GM18511 (cell line): ENCODE data around the gene USP6NL.

Source experiments
- ATAC-seq: cut with Tn5 transposase; IDR thresholded peaks from one replicate; pipeline ENCODE4 v1.9.1; 2021; ENCODE audit warnings: mild to moderate bottlenecking, moderate library complexity; ENCODE audit not compliant: unreplicated experiment

The USP6NL gene

DNA sequence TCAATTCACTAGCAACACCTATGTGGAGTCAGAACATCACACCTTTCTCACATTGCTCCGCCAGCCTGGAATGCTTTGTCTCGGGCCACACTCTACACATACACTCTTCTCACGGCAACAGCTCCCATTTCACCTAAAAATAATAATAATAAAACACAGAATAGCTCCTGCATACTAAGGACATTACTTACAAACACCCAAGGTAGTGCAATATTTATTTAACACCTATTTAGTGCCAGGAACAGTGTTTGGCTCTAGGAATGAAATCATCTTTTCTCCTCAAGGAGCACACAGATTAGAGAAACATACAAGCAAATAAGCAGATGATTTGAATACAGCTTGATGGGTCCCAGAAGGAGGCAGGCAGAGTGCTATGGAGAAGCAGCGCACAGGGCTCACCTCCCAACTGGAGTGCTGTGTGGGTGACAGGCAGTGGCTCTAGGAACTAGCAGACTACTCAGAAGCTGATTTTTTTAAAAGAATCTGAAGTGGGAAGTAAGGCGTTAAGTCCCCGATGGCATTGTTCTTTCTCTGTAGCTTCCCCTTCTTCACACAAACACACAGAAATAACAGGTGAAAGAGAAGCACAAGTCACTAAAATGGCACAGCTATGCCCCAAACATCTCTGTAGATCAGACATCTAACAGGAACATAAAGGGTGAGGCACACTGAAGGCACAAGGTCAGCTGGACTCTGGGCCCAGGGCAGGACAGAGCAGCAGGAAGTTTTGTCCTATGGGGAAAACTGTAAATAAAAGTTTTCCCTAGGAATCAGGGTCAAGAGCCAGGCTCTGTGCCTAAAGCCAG, 16.7 kb downstream of the USP6NL start:
- peak; percentile 44 for ATAC-seq

DNA sequence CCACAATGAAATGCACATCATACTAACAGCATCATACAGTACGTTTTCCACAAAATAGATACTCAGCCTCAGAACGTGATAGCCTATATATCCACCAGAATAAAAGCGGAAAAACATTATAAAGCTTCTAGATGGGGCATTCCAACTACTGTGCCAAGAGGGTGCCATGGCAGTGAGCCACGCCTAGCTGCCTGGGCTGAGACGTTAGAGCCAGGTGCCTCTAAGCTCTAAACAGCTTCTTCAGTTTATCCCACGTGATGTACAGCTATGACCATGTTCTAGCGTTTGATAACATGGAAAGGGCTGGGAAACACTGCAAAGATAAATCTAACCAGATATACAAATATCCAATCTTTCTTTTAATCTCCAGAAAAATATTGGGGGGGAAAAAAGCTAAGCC, 17.8 kb downstream of the USP6NL start:
- no peak for ATAC-seq

DNA sequence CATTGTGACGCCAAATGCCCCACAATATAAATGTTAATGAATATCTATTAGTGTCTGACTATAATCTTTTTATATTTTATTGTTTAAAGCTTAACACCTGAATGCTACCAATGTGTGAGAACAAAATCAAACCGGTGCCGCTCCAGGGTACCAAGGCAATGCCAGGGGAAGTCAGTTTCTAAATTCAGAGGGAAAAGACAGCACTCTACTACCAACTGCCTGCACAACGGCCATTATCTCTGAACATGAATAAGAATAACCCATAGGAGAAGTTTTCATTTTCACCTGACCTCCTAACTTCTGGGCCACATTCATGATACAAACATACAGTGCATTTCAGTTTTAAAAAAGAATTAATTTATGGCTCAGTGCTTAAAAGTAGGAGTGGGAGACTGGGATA, 21.7 kb downstream of the USP6NL start:
- ATAC-seq = no peak

DNA sequence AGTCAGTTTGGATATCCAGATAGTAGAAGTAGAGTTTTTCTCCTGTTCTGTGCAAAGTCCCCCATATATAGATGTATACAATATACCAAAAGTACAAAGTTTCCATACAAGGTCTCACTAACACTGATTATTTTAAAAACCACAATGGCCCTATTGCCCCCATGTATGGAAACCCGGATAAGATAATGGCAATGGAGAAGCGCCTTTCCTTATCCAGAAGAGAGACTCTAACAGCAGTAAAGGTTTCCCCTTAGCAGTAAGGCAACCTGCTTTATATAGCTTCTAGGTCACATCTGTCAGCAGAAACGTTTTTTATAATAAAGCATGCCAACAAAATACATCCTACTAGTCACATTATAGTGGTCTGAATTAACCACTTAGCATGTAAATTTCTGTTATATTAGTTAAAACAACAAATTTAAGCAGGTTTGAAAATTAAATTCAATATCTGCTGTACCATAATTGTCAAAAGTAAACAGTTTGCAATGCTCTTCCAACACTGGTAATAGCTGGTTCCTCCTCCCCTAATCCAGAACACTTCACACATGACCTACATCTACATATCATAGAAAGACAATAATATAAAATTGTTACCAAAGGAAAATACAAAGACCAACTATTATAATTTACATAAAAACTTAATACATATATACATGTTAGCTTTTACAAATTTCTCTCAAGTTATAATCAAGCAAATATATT, 22.4 kb downstream of the USP6NL start:
- no peak for ATAC-seq

DNA sequence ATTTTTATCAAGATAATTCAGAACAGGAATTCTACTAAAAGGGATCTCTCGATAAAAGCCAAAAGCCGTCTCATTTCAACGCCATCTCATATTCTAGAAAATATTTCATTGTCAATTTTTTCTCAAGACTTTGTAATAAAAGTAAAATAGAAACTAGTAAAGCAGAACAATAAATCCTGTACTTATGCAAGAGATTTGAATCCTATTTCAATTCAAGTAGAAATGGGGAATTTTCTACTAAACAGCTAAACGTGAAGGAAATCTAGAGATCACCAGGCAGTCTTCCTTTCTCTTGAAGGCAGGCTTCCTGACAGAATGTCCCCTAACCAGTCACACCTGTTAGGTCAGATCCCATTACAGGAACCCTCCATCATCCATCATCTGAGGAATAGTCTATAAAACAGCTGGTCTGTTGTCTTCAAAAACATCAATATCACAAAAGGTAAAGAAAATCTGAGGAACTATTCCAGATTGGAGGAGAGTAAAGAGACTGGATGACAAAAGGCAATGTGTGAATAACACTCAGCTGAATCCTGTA, 23.7 kb downstream of the USP6NL start:
- no peak for ATAC-seq

DNA sequence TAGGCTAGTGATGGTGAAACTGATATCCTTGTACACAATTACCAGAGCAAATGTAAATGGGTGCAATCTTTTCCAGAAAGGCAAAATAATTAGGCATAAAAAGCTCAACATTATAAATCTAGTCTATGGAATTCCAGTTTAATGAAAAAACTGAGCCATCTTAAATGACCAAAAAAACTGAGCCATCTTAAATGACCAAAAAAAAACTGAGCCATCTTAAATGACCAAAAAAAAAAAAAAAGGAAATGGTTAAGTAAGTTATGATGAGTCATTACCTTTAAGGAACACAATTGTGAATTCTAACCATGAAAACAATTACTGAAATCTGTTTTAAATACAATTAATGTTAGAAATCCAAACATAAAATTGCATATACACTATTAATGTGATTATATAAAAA, 25.3 kb downstream of the USP6NL start:
- no peak for ATAC-seq

DNA sequence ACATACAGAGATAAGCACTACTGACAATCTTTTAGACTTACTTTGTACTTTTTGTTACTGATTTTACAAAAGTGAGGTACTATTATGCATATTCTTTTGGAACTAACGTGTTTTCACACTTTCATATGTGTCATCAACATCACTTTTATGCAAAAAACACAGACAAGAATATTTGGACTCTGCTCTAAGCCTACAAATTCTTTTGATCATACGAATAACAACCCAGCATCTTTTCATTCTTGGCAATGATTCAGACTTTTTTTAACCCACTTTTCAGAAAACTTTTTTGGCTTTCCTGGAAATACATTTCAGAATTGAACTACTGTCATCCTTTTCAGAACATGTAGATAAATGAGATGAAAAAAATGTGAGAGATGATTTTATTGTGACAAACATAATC, 30.2 kb downstream of the USP6NL start:
- no peak for ATAC-seq

DNA sequence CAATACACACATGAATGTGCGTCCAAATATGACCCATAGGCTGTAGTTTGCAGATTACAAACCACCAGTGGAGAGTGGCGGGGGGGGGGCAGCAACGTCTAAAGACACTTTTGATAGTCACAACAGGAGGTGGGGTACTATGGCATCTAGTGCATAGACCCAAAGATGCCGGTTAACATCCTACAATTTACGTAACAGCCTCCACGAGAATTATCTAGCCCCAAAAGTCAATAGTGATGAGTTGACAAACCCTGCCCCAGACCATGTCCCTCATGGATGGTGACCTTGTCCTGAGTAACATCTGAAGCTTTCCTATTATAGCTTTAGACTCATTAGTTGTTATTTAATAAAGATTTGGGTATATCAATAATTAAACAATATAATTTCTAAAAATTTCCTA, 31.6 kb downstream of the USP6NL start:
- no peak for ATAC-seq

DNA sequence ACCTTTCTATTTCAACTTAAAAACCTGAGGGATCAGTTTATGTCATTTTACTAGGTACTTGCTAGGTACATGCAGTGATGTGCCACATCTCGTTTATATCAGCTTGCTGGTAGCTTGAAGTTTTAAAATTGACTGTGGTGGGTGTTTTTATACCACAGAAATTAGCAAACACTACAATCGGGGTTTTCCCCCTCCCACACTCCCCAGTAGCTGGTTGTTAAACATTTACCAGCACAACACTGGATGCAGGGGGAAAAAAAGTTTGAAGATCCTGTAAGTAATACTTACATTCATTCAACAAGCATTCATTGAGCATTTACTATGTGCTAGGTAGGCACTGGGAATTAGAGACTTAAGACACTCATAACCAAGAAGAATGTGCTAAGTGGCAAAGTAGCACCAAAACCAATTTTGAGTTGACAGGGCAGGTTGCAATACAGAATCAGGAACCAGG, 32.6 kb downstream of the USP6NL start:
- ATAC-seq = peak; percentile 76

DNA sequence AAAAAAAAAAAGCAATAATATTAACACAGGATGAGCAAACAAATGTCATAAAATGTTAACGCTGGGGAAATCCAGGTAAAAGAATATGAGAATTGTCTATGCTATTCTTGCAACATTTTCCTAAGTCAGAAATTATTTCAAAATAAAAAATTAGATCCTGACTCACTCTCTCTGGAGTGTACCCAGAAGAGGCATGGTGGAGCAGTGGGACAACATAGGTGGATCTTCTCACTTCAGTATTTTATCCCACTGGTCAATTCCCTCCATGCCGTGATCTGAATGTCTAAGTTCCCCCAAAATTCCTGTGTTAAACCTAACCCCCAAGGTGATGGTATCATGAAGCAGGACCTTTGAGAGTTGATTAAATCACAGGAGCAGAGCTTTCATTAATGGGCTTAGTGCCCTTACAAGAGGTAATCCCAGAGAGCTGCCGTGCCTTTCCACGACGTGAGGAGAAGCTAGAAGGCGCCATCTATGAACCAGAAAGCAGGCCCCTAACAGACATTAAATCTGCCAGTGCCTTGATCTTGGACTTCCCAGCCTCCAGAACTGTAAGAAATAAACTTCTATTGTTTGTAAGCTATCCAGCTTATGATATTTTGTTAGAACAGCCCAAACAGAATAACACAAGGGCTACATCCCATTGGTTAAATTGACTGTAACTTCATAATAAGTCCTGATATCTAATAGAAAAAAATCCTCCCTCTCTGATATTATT, 35.2 kb downstream of the USP6NL start:
- no peak for ATAC-seq

DNA sequence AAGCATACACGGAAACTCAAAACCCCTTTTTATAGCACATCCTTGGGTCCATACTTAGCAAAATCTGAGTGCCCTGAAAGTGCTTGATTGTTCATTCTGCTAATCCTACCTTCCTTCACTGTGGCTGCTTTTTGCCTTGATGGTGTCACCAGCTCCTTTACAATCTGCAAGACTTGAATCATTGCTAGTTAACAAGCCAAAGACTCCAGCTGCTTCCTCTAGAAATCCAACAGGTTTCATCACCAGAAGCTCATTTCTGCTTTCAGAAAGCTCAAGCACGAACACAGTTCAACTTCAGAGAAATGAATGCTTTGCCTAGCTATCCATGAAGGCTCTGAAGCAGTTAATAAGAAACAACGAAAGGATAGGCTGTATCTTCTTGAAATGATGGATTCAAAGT, 38.0 kb downstream of the USP6NL start:
- ATAC-seq = peak; percentile 64

DNA sequence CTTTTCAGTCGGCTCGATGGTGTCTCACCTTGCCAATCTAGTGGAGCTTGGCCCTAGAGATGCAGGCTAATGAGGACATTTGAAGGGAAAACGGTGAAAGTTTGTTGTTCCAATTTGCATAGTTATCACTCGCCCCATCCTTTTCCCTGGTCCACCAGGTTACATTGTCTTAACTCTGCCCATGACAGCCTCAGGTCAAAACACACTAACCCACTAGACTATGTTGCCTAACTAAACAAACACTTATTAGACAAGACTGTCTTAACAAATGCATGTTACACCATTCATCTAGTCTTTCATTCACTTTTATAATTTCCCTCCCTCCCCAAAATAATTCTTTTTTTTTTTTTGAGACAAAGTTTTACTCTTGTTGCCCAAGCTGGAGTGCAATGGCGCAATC, 40.7 kb downstream of the USP6NL start:
- no peak for ATAC-seq

DNA sequence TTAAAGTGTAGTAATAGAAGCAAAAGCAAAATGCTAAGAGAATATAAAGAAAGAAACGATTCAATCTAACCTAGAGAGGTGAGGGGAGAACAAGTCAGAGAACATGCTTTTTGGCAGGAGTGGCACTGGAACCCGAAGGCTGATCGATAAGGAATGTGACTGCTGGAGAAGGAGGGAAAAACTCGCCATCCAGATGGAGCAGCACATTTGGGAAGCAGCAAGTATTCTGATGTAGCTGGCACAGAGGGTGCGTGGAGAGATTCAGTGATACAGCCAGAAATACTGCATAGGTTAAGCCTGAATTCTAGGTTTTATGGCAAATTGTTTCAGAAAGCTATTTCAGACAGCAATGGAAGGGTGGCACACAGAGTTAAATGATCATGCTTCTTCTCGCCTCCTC, 42.0 kb downstream of the USP6NL start:
- ATAC-seq = no peak

DNA sequence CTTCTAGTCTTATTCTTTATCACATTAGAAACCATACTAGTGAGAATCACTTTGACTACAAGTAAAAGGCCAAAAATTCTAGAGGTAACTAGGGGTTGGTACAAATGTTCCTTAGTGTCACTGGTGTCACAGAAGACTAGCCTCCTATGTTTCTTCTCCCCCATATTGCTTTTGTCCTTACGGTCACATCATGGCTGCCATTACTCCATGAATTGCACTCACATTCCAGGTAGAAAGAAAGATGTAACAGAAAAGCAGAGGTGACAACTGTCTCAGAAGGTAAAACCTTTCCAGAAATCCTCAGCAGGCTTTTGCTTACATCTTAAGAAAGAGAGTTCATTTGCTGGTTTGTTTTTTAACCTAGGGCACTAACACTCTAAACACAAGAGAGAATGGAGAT, 42.9 kb downstream of the USP6NL start:
- ATAC-seq = no peak

DNA sequence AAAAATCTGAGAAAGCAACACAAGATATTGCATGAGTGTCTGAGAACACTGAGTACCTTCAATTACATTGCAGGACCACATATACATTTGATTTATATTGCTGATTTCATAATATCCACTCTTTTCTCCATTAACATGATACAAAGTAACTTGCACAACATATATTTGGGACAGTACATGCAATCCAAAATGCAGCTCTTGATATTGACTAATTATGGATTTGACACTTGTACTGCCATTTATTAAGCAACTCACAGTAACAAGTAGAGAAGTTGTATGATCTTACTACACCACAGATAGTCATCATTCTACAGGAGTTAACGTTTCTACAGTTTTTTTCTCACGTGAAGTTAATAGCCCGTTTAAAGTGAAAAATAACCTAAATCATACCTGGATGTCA, 46.7 kb downstream of the USP6NL start:
- ATAC-seq = no peak

DNA sequence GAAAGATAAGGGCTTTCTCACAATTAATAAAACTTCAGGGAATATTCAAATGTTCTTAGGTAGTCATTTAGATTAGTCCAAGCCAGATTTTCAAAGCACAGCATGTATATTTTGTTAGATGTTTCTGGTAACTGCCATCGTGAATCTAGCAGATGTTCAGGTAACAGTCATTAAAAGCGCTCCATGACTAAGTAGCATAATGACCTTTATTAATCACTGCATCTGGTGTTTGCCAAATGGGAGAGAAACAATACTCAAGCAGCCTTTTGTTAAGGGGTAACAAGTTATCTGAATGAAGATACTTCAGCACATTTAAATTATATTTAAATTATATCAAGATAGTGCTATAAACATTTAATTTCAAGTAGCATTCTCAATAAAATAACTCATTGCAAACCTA, 47.5 kb downstream of the USP6NL start:
- no peak for ATAC-seq

DNA sequence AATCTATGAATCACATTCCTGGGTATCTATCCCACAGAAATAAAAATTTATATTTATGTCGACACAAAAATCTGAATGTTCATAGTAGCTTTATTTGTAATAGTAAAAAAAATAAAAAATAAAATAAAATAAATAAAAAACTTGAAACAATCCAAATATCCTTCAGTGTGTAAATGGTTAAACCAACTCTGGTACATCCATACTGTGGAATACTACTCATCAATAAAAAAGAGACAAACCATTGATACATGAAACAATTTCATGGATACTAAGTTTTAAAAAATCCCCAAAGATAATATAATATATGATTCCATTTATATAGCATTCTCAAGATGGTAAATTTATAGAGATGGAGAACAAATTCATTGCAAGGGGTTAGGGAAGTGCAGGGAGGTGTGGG, 48.6 kb downstream of the USP6NL start:
- ATAC-seq = no peak

DNA sequence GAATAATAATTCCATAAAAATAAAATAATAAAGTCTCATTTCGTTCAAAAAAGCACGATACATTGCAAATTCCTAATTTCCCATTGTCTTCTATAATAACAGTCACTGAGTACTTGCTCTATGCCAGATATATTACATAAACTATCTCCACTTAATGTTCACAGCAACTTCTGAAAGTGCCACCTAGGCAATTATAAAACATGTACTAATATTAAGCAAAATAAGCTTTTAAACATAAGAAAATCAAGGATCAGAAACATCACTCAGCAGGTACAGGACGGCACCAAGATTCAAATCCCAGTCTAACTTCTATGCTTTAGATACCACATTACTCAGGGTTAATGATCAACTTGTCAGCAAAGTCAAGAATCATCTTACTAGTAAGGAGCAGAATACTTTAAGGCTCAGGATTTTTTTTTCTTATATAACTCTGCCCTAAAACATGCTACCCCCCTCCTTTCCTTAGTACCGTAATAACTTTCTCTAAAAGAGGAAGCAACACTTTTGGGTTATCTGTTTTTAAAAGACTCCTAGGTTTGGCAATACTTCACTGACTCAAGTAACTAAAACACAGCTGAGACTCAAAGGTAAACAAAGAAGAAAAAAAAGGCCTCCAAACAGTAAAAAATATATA, 51.3 kb downstream of the USP6NL start:
- ATAC-seq = peak; percentile 93

DNA sequence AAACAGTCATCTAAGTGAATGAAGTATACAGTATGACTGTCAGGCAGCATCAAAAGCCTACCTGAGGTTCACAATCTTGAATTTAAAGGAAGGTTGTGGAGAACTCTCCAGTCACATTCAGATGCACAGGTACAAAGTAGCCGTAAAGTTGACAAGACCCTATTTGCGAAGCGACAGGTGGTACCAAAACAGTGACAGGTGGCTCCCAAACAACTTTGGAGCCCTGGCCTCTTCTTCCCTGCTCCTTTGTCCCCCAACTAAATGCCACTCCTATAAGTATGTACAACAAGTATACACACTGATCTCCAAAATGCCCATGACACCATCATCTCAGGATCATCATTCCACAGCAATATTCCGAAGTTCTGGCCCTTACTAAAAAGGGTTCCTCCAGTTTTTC, 53.5 kb downstream of the USP6NL start:
- ATAC-seq = no peak

DNA sequence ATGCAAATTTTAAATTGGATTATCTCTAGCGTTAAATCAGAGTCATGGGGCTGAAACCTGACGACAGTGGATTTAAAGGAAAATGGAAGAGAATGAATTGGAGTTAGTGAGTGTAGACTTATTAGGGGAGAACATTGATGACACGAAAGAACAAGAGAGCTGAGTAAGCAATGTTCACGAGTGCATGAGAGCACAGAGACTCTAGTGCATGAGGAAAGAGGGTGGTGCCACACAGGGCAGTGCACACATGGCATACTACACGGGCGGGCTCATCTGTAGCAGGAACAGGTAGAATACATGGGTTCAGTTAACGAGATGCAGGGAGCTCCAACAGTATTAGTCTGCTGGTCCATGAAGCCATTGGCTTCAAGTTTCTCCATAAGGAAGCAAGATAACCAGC, 53.9 kb downstream of the USP6NL start:
- no peak for ATAC-seq

DNA sequence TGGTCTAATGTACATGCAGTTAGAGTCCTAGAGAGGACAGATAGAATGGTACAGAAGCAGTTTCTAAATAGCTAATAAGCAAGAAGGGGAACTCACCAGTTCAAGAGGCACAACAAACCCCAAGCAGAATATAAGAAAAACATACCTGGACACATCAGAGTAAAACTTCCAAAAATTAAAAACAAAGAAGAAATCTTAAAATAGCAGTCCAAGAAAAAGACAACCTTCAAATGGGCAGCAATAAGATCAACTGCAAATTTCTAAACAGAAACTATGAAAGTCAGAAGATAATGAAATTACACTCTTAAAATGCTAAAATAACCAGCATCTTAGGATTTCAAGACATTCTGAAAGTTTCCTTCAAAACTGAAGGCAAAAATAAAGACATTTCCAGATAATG, 55.9 kb downstream of the USP6NL start:
- ATAC-seq = no peak
